Measurements from ENCODE around the gene ABCA2.

DNA sequence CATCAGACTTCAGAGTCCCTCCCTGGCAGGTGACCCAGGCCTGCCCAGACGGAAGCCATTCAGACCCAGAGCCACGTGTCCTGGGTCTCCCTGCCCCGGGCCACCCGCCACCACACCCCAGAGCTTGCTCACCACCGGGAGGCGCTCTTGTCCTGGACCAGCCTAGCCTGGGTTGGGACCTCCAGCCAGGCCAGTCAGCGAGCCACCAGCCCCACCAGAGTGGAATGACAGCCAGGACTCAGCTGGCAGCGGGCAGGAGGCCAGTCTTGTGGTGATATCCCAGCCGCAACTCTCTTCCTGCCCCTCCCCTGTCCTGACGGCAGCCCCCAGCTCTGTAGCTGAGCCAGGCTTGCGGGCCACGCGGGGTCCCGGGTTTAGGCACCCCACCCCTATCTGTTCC, 52.4 kb downstream of the ABCA2 start:
- TF ChIP-seq CTCF (IDR thresholded peaks at IDR 0.05) (no peak), POLR2A (IDR thresholded peaks at IDR 0.05) (no peak)
